ENCODE measurements around the gene SLC25A5. TPM values are rescaled to one million over a fixed set of nuclear protein-coding genes. Genes with fewer than 3 reads are reported as not detected.
"Not testable (repeated sequence)": the region's sequence is repeated elsewhere in the genome, so short reads cannot be mapped to it uniquely, and the experiment has no call there.

SLC25A5 gene
- total and polyA plus RNA-seq, 4 donors = 191 to 304 (median 207) TPM

- Histone ChIP-seq H3K9ac (ENCODE audit: low read depth in 1 of 2, low read length in 2 of 2) (no peak overlapping the region), H3K4me3 (ENCODE audit: low read depth in 1 of 3, low read length in 3 of 3) (no peak overlapping the region), H3K9me3 (ENCODE audit: control insufficient read depth in 4 of 4, low read length in 3 of 4) (no peaks in the 10 kb centered on the region), H3K27me3 (ENCODE audit: control insufficient read depth in 4 of 4, insufficient read depth in 4 of 4, low read length in 3 of 4) (no peaks in the 10 kb centered on the region), H3K27ac (ENCODE audit: low read depth in 1 of 2, low read length in 2 of 2) (no peak overlapping the region), H3K4me1 (ENCODE audit: control insufficient read depth in 4 of 4, insufficient read depth in 4 of 4, low read length in 3 of 4) (peaks cover 0 to 3% (median 0%) of the 10 kb centered on the region in 4 donors), H3K36me3 (ENCODE audit: control insufficient read depth in 4 of 4, insufficient read depth in 3 of 4, low read depth in 1 of 4, low read length in 3 of 4) (no peaks in the 10 kb centered on the region)
- TF ChIP-seq, protein P1, sequence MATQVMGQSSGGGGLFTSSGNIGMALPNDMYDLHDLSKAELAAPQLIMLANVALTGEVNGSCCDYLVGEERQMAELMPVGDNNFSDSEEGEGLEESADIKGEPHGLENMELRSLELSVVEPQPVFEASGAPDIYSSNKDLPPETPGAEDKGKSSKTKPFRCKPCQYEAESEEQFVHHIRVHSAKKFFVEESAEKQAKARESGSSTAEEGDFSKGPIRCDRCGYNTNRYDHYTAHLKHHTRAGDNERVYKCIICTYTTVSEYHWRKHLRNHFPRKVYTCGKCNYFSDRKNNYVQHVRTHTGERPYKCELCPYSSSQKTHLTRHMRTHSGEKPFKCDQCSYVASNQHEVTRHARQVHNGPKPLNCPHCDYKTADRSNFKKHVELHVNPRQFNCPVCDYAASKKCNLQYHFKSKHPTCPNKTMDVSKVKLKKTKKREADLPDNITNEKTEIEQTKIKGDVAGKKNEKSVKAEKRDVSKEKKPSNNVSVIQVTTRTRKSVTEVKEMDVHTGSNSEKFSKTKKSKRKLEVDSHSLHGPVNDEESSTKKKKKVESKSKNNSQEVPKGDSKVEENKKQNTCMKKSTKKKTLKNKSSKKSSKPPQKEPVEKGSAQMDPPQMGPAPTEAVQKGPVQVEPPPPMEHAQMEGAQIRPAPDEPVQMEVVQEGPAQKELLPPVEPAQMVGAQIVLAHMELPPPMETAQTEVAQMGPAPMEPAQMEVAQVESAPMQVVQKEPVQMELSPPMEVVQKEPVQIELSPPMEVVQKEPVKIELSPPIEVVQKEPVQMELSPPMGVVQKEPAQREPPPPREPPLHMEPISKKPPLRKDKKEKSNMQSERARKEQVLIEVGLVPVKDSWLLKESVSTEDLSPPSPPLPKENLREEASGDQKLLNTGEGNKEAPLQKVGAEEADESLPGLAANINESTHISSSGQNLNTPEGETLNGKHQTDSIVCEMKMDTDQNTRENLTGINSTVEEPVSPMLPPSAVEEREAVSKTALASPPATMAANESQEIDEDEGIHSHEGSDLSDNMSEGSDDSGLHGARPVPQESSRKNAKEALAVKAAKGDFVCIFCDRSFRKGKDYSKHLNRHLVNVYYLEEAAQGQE (IDR thresholded peaks at IDR 0.05) = no peak
- no peak for DNase-seq (ENCODE audit: low spot score)
- 77% methylated on average over 13 of the region's 13 CpGs for WGBS
Observed at GRCh38 chrX:119489212-119490074, 21.2 kb downstream of the SLC25A5 start.

DNA sequence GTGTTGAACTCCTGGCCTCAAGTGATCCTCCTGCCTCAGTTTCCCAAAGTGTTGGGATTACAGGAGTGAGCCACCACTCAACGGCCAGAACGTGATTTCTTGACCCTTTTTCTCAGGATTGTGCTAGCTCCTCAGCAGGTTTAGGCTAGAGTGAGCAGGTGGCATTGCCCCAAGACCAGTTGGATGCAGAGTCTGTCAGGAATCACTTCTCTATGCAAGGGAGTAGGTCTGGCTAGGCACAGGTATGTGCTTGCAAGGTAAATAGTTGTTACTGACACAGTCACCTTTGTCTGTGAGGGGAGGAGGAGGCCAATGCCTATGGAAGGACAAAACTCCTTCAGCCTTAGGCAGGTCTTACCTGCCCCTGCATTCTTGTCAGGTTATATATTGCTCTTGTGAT lies 24.2 kb downstream of the SLC25A5 start:
- Histone ChIP-seq H3K36me3 (ENCODE audit: control insufficient read depth in 4 of 4, insufficient read depth in 3 of 4, low read depth in 1 of 4, low read length in 3 of 4) (no peaks in the 10 kb centered on the region), H3K9me3 (ENCODE audit: control insufficient read depth in 4 of 4, low read length in 3 of 4) (no peaks in the 10 kb centered on the region), H3K27ac (ENCODE audit: low read depth in 1 of 2, low read length in 2 of 2) (no peak overlapping the region), H3K27me3 (ENCODE audit: control insufficient read depth in 4 of 4, insufficient read depth in 4 of 4, low read length in 3 of 4) (no peaks in the 10 kb centered on the region), H3K4me3 (ENCODE audit: low read depth in 1 of 3, low read length in 3 of 3) (no peak overlapping the region), H3K4me1 (ENCODE audit: control insufficient read depth in 4 of 4, insufficient read depth in 4 of 4, low read length in 3 of 4) (peaks cover 0 to 3% (median 0%) of the 10 kb centered on the region in 4 donors), H3K9ac (ENCODE audit: low read depth in 1 of 2, low read length in 2 of 2) (no peak overlapping the region)
- 97% methylated on average over 2 of the region's 2 CpGs for WGBS
- no peak for DNase-seq (ENCODE audit: low spot score)
- TF ChIP-seq JUND (IDR thresholded peaks at IDR 0.05) (no peak), NR2F2 (IDR thresholded peaks at IDR 0.05) (no peak), HNF4G (IDR thresholded peaks at IDR 0.05) (no peak), TAF1 (conservative IDR thresholded peaks at IDR 0.05) (no peak), CTCF (IDR thresholded peaks at IDR 0.05; ENCODE audit: low read depth, low read length, missing input control) (no peak), SP1 (IDR thresholded peaks at IDR 0.05) (no peak)

DNA sequence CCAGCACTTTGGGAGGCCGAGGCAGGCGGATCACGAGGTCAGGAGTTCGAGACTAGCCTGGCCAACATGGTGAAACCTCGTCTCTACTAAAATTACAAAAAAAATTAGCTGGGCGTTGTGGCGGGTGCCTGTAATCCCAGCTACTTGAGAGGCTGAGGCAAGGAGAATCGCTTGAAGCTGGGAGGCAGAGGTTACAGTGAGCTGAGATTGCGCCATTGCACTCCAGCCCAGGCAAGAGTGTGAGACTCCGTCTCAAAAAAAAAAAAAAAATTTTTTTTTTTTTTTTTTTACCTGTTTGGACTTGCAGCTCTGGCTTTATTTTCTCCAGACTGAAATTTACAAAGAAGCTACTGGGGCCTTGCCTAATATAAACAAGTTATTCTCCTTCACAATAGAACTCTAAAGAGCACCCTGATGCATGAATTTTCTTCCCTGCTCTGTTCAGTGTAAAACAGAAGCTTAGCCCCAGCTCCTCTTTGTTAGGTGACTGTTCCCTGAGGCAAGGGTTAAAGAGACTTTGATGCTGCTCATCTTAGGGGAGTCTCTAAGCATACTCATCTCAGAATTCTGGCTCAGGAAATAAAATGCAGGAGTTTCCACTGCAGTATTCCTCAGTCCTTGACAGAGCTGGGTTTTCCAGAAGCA lies 25.7 kb downstream of the SLC25A5 start:
- H3K4me1 ChIP-seq (ENCODE audit: control insufficient read depth in 4 of 4, insufficient read depth in 4 of 4, low read length in 3 of 4); H3K9ac ChIP-seq (ENCODE audit: low read depth in 1 of 2, low read length in 2 of 2); H3K9me3 ChIP-seq (ENCODE audit: control insufficient read depth in 4 of 4, low read length in 3 of 4); H3K4me3 ChIP-seq (ENCODE audit: low read depth in 1 of 3, low read length in 3 of 3); H3K27ac ChIP-seq (ENCODE audit: low read depth in 1 of 2, low read length in 2 of 2); H3K27me3 ChIP-seq (ENCODE audit: control insufficient read depth in 4 of 4, insufficient read depth in 4 of 4, low read length in 3 of 4); DNase-seq (ENCODE audit: low spot score); H3K36me3 ChIP-seq (ENCODE audit: control insufficient read depth in 4 of 4, insufficient read depth in 3 of 4, low read depth in 1 of 4, low read length in 3 of 4): not testable (repeated sequence)
- 88% methylated on average over 10 of the region's 10 CpGs for WGBS
